ENCODE results near the gene RPS6KA1. TPM values are rescaled to one million over a fixed set of nuclear protein-coding genes. Genes with fewer than 3 reads are reported as not detected.
"Not testable (repeated sequence)": the region's sequence is repeated elsewhere in the genome, so short reads cannot be mapped to it uniquely, and the experiment has no call there.

The RPS6KA1 gene
- total RNA-seq, 4 donors from 2014 or later: 153 to 202 (median 174) TPM

DNA sequence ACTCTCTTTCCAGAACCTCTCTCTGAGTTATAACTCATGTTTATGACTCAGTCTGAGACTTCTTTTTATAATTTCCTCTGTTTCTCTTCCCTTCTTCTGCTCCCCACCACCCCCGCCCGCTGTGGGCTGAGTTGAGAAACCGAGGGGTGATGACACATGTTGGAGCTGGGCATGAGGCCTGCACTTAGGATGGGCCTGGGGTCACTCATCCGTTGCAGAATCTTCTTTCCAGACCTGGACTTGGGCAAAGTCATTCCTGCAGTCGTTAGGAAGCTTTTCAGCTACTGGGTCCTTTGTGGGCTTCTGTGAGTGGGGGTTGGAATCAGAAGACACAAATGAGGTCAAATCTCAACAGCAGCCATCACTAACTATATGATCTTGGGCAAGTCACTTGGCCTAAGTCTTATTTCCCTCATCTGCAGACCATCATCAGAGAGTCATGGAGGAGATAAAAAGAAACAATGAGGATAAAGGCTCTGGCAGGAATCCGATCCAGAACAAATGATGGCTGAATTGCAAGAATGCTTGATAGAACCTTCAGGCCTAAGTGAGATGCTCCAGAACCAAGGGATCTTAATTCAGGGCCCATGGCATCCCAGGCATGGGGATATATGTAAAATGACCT is 53.4 kb downstream of the RPS6KA1 start:
- no peaks in the 10 kb centered on the region for H3K36me3 ChIP-seq
- H3K27me3 ChIP-seq: no peaks in the 10 kb centered on the region
- no peak overlapping the region for H3K27ac ChIP-seq
- H3K9me3 ChIP-seq: no peaks in the 10 kb centered on the region
- TF ChIP-seq POLR2AphosphoS5 (IDR thresholded peaks at IDR 0.05): no peak
- TF ChIP-seq, protein P1, sequence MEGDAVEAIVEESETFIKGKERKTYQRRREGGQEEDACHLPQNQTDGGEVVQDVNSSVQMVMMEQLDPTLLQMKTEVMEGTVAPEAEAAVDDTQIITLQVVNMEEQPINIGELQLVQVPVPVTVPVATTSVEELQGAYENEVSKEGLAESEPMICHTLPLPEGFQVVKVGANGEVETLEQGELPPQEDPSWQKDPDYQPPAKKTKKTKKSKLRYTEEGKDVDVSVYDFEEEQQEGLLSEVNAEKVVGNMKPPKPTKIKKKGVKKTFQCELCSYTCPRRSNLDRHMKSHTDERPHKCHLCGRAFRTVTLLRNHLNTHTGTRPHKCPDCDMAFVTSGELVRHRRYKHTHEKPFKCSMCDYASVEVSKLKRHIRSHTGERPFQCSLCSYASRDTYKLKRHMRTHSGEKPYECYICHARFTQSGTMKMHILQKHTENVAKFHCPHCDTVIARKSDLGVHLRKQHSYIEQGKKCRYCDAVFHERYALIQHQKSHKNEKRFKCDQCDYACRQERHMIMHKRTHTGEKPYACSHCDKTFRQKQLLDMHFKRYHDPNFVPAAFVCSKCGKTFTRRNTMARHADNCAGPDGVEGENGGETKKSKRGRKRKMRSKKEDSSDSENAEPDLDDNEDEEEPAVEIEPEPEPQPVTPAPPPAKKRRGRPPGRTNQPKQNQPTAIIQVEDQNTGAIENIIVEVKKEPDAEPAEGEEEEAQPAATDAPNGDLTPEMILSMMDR (IDR thresholded peaks at IDR 0.05): no peak
- no peak for TF ChIP-seq POLR2A (IDR thresholded peaks at IDR 0.05)
- no peak for TF ChIP-seq EP300 (IDR thresholded peaks at IDR 0.05; ENCODE audit: low read depth)
- no peak for DNase-seq
- in situ Hi-C loops (cut with MboI; ENCODE audit: low pct_ligation_motif_present in 1 of 4, low pct_unique_long_range_greater_than_20kb in 1 of 4, low sequenced_read_pairs in 3 of 4): loop anchor here in 1 of 4 donors (25.0 kb wide), 1 partner anchor 304 kb away; the partner anchor contains the start of gene GPN2
- intact Hi-C loops (cut with DNase I; ENCODE audit: low total_unique reads): no loop called here
- peaks cover 0 to 4% (median 0%) of the 10 kb centered on the region in 4 donors for H3K4me1 ChIP-seq
- 37 to 55% methylated on average over 2 to 6 of the region's 6 CpGs for WGBS, 2 donors (ENCODE audit: low coverage in 1 of 2)
- no peak overlapping the region for H3K4me3 ChIP-seq

DNA sequence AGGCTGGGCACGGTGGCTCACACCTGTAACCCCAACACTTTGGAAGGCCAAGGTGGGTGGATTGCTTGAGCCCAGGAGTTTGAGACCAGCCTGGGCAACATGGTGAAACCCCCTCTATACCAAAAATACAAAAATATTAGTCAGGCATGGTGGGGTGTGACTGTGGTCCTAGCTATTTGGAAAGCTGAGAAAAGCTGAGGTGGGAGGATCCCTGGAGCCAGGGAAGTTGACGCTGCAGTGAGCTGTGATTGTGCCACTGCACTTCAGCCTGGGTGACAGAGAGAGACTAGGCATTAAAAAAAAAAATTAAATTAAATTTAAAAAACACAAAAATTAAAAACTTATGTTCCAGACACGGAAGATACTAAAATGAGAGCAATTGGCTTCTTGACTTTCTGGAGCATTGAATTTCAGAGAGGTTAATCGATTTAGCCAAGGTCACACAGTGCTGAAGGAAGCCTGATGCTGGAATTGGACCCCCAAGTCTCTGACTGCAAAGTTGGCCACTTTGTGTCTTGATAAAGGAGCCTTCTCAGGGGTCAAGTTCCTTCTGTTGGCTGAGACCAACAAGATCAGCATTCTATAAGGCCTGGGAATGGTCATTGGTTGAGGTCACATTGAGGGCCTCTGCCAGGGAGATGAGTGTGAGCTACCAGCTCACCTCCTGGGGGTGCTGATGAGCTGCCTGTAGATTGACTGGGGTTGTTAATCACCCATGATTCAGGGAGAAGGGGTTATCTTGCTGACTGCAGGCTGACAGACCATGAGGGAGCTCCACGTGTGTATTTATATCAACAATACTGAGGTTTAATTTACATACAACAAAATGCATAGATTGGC is 54.3 kb downstream of the RPS6KA1 start:
- intact Hi-C loops (cut with DNase I; ENCODE audit: low total_unique reads) (no loop called here), in situ Hi-C loops (cut with MboI; ENCODE audit: low pct_ligation_motif_present in 1 of 4, low pct_unique_long_range_greater_than_20kb in 1 of 4, low sequenced_read_pairs in 3 of 4) (loop anchor here in 1 of 4 donors (25.0 kb wide), 1 partner anchor 303 kb away; the partner anchor contains the start of gene GPN2)
- no peaks in the 10 kb centered on the region for H3K36me3 ChIP-seq
- H3K4me1 ChIP-seq: peaks cover 0 to 4% (median 0%) of the 10 kb centered on the region in 4 donors
- H3K27me3 ChIP-seq: no peaks in the 10 kb centered on the region
- 74 to 78% methylated on average over 4 to 5 of the region's 5 CpGs for WGBS, 2 donors (ENCODE audit: low coverage in 1 of 2)
- no peak for TF ChIP-seq EP300 (IDR thresholded peaks at IDR 0.05; ENCODE audit: low read depth)
- TF ChIP-seq, protein P1 (IDR thresholded peaks at IDR 0.05): no peak
- TF ChIP-seq POLR2A (IDR thresholded peaks at IDR 0.05): no peak
- DNase-seq: no peak
- no peak overlapping the region for H3K4me3 ChIP-seq
- H3K9me3 ChIP-seq: peaks cover 6 to 7% of the 10 kb centered on the region in 2 donors
- no peak overlapping the region for H3K27ac ChIP-seq

DNA sequence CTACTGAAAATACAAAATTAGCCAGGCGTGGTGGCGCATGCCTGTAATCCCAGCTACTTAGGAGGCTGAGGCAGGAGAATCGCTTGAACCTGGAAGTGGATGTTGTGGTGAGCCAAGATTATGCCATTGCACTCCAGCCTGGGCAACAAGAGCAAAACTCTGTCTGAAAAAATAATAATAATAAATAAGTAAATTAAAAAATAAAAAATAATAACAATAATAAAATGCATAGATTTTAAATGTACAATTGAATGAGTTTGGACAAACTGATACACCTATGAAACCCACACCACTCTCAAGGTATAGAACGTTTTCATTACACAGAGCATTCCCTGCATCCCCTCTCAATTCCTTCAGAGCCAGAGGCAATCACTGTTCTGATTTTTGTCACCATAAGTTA is 55.0 kb downstream of the RPS6KA1 start:
- 90 to 93% methylated on average over 4 of the region's 4 CpGs for WGBS, 2 donors (ENCODE audit: low coverage in 1 of 2)
- H3K27me3 ChIP-seq; H3K4me3 ChIP-seq; intact Hi-C loops (cut with DNase I; ENCODE audit: low total_unique reads); H3K27ac ChIP-seq; H3K9me3 ChIP-seq; H3K4me1 ChIP-seq; H3K36me3 ChIP-seq; DNase-seq: not testable (repeated sequence)
- in situ Hi-C loops (cut with MboI; ENCODE audit: low pct_ligation_motif_present in 1 of 4, low pct_unique_long_range_greater_than_20kb in 1 of 4, low sequenced_read_pairs in 3 of 4): loop anchor here in 1 of 4 donors (25.0 kb wide), 1 partner anchor 303 kb away; the partner anchor contains the start of gene GPN2

DNA sequence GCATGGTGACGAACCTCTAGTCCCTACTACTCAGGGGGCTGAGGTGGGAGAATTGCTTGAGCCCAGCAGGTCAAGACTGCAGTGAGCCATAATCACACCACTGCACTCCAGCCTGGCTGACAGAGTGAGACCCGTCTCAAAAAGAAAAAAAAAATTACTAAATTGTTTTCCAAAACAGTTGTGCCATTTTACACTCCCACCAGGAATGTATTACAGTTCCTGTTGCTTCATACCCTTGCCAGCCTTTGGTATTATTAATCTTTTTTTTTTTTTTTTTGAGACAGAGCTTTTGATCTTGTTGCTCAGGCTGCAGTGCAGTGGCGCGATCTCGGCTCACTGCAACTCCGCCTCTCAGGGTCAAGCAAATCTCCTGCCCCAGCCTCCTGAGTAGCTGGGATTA is 55.9 kb downstream of the RPS6KA1 start:
- in situ Hi-C loops (cut with MboI; ENCODE audit: low pct_ligation_motif_present in 1 of 4, low pct_unique_long_range_greater_than_20kb in 1 of 4, low sequenced_read_pairs in 3 of 4) (loop anchor here in 1 of 4 donors (25.0 kb wide), 1 partner anchor 302 kb away; the partner anchor contains the start of gene GPN2), intact Hi-C loops (cut with DNase I; ENCODE audit: low total_unique reads) (no loop called here)
- Histone ChIP-seq H3K9me3 (peaks cover 7 to 8% of the 10 kb centered on the region in 2 donors), H3K27ac (no peak overlapping the region), H3K4me3 (no peak overlapping the region), H3K27me3 (no peaks in the 10 kb centered on the region), H3K36me3 (no peaks in the 10 kb centered on the region), H3K4me1 (peaks cover 0 to 4% (median 0%) of the 10 kb centered on the region in 4 donors)
- 79 to 92% methylated on average over 5 to 6 of the region's 6 CpGs for WGBS, 2 donors (ENCODE audit: low coverage in 1 of 2)
- DNase-seq: no peak
- no peak for TF ChIP-seq POLR2A (IDR thresholded peaks at IDR 0.05)
- TF ChIP-seq, protein P1 (IDR thresholded peaks at IDR 0.05): no peak
- TF ChIP-seq POLR2AphosphoS5 (IDR thresholded peaks at IDR 0.05): no peak
- no peak for TF ChIP-seq EP300 (IDR thresholded peaks at IDR 0.05; ENCODE audit: low read depth)
